Astrocyte (in vitro differentiated cells and primary cell): Measurements from ENCODE around the gene GRAMD4. TPM values are rescaled to one million over a fixed set of nuclear protein-coding genes. Genes with fewer than 3 reads are reported as not detected.

Experiments
- DNase-seq: peaks from one replicate; pipeline ENCODE4 v3.0.0-alpha.2; 2010; ENCODE audit warnings: low read depth
- FAIRE-seq: peaks from 2 replicates; lab custom pipeline; 2011; peaks lifted over from hg19 to GRCh38; lab: Jason Lieb, UNC
- H2AFZ ChIP-seq: 2 replicates; pipeline ENCODE4 v1.6.0; 2012; ENCODE audit warnings: low read depth, low read length, inconsistent platforms
- H3K27ac ChIP-seq: 2 replicates; pipeline ENCODE4 v1.5.1; 2011; ENCODE audit warnings: low read depth, low read length, inconsistent platforms
- H3K27me3 ChIP-seq: 2 replicates; pipeline ENCODE4 v1.6.0; 2011; ENCODE audit warnings: low read length, inconsistent platforms; ENCODE audit not compliant: insufficient read depth
- H3K36me3 ChIP-seq: 2 replicates; pipeline ENCODE4 v1.5.1; 2011; ENCODE audit warnings: low read length, inconsistent platforms; ENCODE audit not compliant: insufficient read depth
- H3K4me1 ChIP-seq: 2 replicates; pipeline ENCODE4 v1.5.1; 2011; ENCODE audit warnings: low read length, inconsistent platforms; ENCODE audit not compliant: insufficient read depth
- H3K4me2 ChIP-seq: 2 replicates; pipeline ENCODE4 v1.6.0; 2012; ENCODE audit warnings: low read length, inconsistent platforms
- H3K4me3 ChIP-seq: 2 replicates; pipeline ENCODE4 v1.5.1; 2011; ENCODE audit warnings: low read depth, mild to moderate bottlenecking, low read length, inconsistent platforms; ENCODE audit not compliant: insufficient read depth
- H3K79me2 ChIP-seq: 2 replicates; pipeline ENCODE4 v1.6.0; 2012; ENCODE audit warnings: mild to moderate bottlenecking, low read length, inconsistent platforms; ENCODE audit not compliant: insufficient read depth
- H3K9ac ChIP-seq: 2 replicates; pipeline ENCODE4 v1.6.0; 2012; ENCODE audit warnings: mild to moderate bottlenecking, low read length, inconsistent platforms
- H3K9me3 ChIP-seq: 2 replicates; pipeline ENCODE4 v1.5.1; 2012; ENCODE audit warnings: low read depth, mild to moderate bottlenecking, low read length, inconsistent platforms; ENCODE audit not compliant: insufficient read depth
- H4K20me1 ChIP-seq: 2 replicates; pipeline ENCODE4 v1.6.0; 2012; ENCODE audit warnings: low read length, inconsistent platforms; ENCODE audit not compliant: insufficient read depth
- H3K27ac Mint-ChIP-seq: one replicate; pipeline ENCODE4 v1.8.0; 2021; ENCODE audit warnings: mild to moderate bottlenecking, mixed read lengths; ENCODE audit not compliant: unreplicated experiment
- H3K27me3 Mint-ChIP-seq: one replicate; pipeline ENCODE4 v1.8.0; 2021; ENCODE audit warnings: low read depth, mixed read lengths; ENCODE audit not compliant: unreplicated experiment
- H3K36me3 Mint-ChIP-seq: one replicate; pipeline ENCODE4 v1.8.0; 2021; ENCODE audit warnings: low read depth, mixed read lengths; ENCODE audit not compliant: unreplicated experiment
- H3K4me1 Mint-ChIP-seq: one replicate; pipeline ENCODE4 v1.8.0; 2021; ENCODE audit warnings: low read depth, mixed read lengths; ENCODE audit not compliant: unreplicated experiment
- H3K4me3 Mint-ChIP-seq: one replicate; pipeline ENCODE4 v1.8.0; 2021; ENCODE audit warnings: mild to moderate bottlenecking, moderate library complexity, mixed read lengths; ENCODE audit not compliant: unreplicated experiment
- H3K9me3 Mint-ChIP-seq: one replicate; pipeline ENCODE4 v1.8.0; 2021; ENCODE audit warnings: mild to moderate bottlenecking, mixed read lengths; ENCODE audit not compliant: unreplicated experiment
- CTCF ChIP-seq: IDR thresholded peaks from 2 replicates; pipeline ENCODE4 v1.5.1; 2011; ENCODE audit warnings: low read depth, mild to moderate bottlenecking, inconsistent platforms, low read length, moderate library complexity; ENCODE audit not compliant: insufficient read depth
- EZH2 ChIP-seq: IDR thresholded peaks from 2 replicates; pipeline ENCODE4 v1.6.1; 2012; ENCODE audit warnings: mild to moderate bottlenecking, low read length, inconsistent platforms; ENCODE audit not compliant: insufficient read depth
- total RNA-seq: library from RNA; stranded (reverse); gene quantifications from 2 replicates; pipeline ENCODE4 v1.2.1, GENCODE V29; 2021

Gene GRAMD4
- total RNA-seq, 1 donor from 2014 or later = 17.8 TPM

GRCh38 chr22:46697811-46698515 lies 77.8 kb downstream of the GRAMD4 start:
- peaks cover 16% of the 10 kb centered on the region for H3K36me3 ChIP-seq

GRCh38 chr22:46699091-46699490 lies 78.9 kb downstream of the GRAMD4 start:
- Mint-ChIP-seq H3K4me3 (no peak overlapping the region), H3K4me1 (no peaks in the 10 kb centered on the region), H3K27ac (no peak overlapping the region), H3K9me3 (no peaks in the 10 kb centered on the region), H3K27me3 (no peaks in the 10 kb centered on the region), H3K36me3 (peaks cover 10% of the 10 kb centered on the region)
- H4K20me1 ChIP-seq = peaks cover 11% of the 10 kb centered on the region
- no peak overlapping the region for H3K9ac ChIP-seq
- H3K79me2 ChIP-seq = no peaks in the 10 kb centered on the region
- DNase-seq (no peak), FAIRE-seq (no peak)
- no peak overlapping the region for H3K4me3 ChIP-seq
- H3K27ac ChIP-seq = no peak overlapping the region
- H2AFZ ChIP-seq = no peak overlapping the region
- no peak overlapping the region for H3K4me2 ChIP-seq
- no peaks in the 10 kb centered on the region for H3K4me1 ChIP-seq
- peaks cover 8% of the 10 kb centered on the region for H3K36me3 ChIP-seq
- H3K27me3 ChIP-seq = no peaks in the 10 kb centered on the region
- no peak for TF ChIP-seq CTCF
- TF ChIP-seq EZH2 = no peak
- no peaks in the 10 kb centered on the region for H3K9me3 ChIP-seq

More at GRCh38 chr22:46697811-46698515, 77.8 kb downstream of the GRAMD4 start:
- Mint-ChIP-seq H3K4me1 (no peaks in the 10 kb centered on the region), H3K27ac (no peak overlapping the region), H3K27me3 (no peaks in the 10 kb centered on the region), H3K36me3 (peaks cover 11% of the 10 kb centered on the region), H3K9me3 (no peaks in the 10 kb centered on the region), H3K4me3 (no peak overlapping the region)
- peaks cover 3% of the 10 kb centered on the region for H4K20me1 ChIP-seq
- no peaks in the 10 kb centered on the region for H3K27me3 ChIP-seq
- no peak overlapping the region for H2AFZ ChIP-seq
- H3K4me3 ChIP-seq = no peak overlapping the region
- H3K27ac ChIP-seq = no peak overlapping the region
- no peaks in the 10 kb centered on the region for H3K9me3 ChIP-seq
- DNase-seq (no peak), FAIRE-seq (no peak)
- H3K4me2 ChIP-seq = no peak overlapping the region
- no peak overlapping the region for H3K9ac ChIP-seq
- no peaks in the 10 kb centered on the region for H3K4me1 ChIP-seq
- TF ChIP-seq EZH2 = no peak
- TF ChIP-seq CTCF = no peak
- H3K79me2 ChIP-seq = no peaks in the 10 kb centered on the region

- FAIRE-seq = no peak
- no peak overlapping the region for H3K9ac ChIP-seq
- peaks cover 14% of the 10 kb centered on the region for H4K20me1 ChIP-seq
- H3K9me3 ChIP-seq = no peaks in the 10 kb centered on the region
- no peaks in the 10 kb centered on the region for H3K4me1 ChIP-seq
- Mint-ChIP-seq H3K27me3 (no peaks in the 10 kb centered on the region), H3K9me3 (no peaks in the 10 kb centered on the region), H3K36me3 (peaks cover 10% of the 10 kb centered on the region), H3K4me3 (no peak overlapping the region), H3K27ac (no peak overlapping the region), H3K4me1 (no peaks in the 10 kb centered on the region)
- DNase-seq = no peak
- H3K36me3 ChIP-seq = peaks cover 2% of the 10 kb centered on the region
- no peaks in the 10 kb centered on the region for H3K27me3 ChIP-seq
- no peak overlapping the region for H3K4me3 ChIP-seq
- H3K79me2 ChIP-seq = no peaks in the 10 kb centered on the region
- no peak overlapping the region for H2AFZ ChIP-seq
- TF ChIP-seq CTCF (no peak), EZH2 (no peak)
- no peak overlapping the region for H3K4me2 ChIP-seq
- no peak overlapping the region for H3K27ac ChIP-seq
These were observed 81.1 kb downstream of the GRAMD4 start for GRCh38 chr22:46701262-46701661.
